SK-N-SH (cell line): ENCODE data around the gene RNF150.

Source experiments
- CHD2 ChIP-seq: fragments of 150-350 bp; IDR thresholded peaks from 2 replicates; pipeline ENCODE4 v1.6.1; 2018; ENCODE audit warnings: low read length; ENCODE audit not compliant: partially characterized antibody
- CTCF ChIP-seq: fragments of 200-600 bp; sonication (generic); IDR thresholded peaks from 2 replicates; pipeline ENCODE4 v1.6.1; 2017; ENCODE audit warnings: antibody characterized with exemption, mild to moderate bottlenecking, moderate library complexity
- ELF1 ChIP-seq: IDR thresholded peaks from 2 replicates; pipeline ENCODE4 v1.4.0; 2012
- GATA2 ChIP-seq: sonication (generic); formaldehyde crosslinking; IDR thresholded peaks from 2 replicates; pipeline ENCODE4 v1.5.0; 2020; ENCODE audit warnings: mild to moderate bottlenecking, missing genetic modification reagents
- JUND ChIP-seq: IDR thresholded peaks from 2 replicates; pipeline ENCODE4 v1.4.0; 2012
- PBX3 ChIP-seq: IDR thresholded peaks from 2 replicates; pipeline ENCODE4; 2012
- POLR2AphosphoS5 ChIP-seq: IDR thresholded peaks from 2 replicates; pipeline ENCODE4 v1.6.1; 2012; ENCODE audit warnings: low read depth, low read length
- RAD21 ChIP-seq: IDR thresholded peaks from 2 replicates; pipeline ENCODE4 v1.6.1; 2012; ENCODE audit warnings: mild to moderate bottlenecking, low read length
- RCOR1 ChIP-seq: fragments of 150-350 bp; IDR thresholded peaks from 2 replicates; pipeline ENCODE4 v1.6.1; 2017; ENCODE audit warnings: antibody characterized with exemption, low read length
- USF1 ChIP-seq: IDR thresholded peaks from 2 replicates; pipeline ENCODE4 v1.4.0; 2012; ENCODE audit warnings: low read depth, borderline replicate concordance

- TF ChIP-seq JUND (no peak), CHD2 (no peak), ELF1 (no peak), PBX3 (no peak), RAD21 (no peak), CTCF (no peak), RCOR1 (no peak), POLR2AphosphoS5 (no peak), USF1 (no peak), GATA2 (CRISPR knock-in tag) (no peak)
These were observed 43.9 kb upstream of the RNF150 start for GRCh38 chr4:141177171-141177570.
